GM19023 (cell line): ENCODE data around the gene MXD3.
A peak's percentile ranks its signal among the peaks of the same experiment; 100 is the strongest.
"Not testable (repeated sequence)": the region's sequence is repeated elsewhere in the genome, so short reads cannot be mapped to it uniquely, and the experiment has no call there.

Experiments used
- ATAC-seq: cut with Tn5 transposase; IDR thresholded peaks from one replicate; pipeline ENCODE4 v1.9.1; 2021; ENCODE audit warnings: mild to moderate bottlenecking, moderate library complexity; ENCODE audit not compliant: unreplicated experiment

The MXD3 gene

DNA sequence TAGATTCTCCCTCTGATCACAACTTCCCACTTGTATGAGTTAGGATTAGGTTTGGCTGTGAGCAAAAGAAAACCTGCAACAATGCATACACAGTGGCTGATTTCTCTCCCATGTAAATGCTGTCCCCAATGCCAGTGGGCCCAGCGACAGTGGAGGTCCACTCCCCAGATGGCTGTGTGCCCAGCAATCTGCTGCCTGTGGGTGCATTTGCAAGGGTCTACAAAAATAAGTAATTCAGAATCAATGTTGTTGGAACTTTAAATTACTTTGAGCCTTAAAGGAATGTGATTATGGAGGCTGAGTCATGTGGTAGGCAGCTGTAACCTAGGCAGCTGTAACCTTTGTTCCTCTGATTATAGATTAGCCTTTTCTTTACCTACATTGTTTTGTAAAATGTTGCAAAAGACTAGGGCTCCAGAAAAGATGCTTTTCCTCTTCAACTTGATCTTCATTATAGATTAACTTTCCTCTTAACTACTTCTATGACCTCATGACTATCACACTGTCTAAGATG, 14.2 kb upstream of the MXD3 start:
- no peak for ATAC-seq

GRCh38 chr5:177320879-177321278, 9.2 kb upstream of the MXD3 start:
- ATAC-seq: no peak

DNA sequence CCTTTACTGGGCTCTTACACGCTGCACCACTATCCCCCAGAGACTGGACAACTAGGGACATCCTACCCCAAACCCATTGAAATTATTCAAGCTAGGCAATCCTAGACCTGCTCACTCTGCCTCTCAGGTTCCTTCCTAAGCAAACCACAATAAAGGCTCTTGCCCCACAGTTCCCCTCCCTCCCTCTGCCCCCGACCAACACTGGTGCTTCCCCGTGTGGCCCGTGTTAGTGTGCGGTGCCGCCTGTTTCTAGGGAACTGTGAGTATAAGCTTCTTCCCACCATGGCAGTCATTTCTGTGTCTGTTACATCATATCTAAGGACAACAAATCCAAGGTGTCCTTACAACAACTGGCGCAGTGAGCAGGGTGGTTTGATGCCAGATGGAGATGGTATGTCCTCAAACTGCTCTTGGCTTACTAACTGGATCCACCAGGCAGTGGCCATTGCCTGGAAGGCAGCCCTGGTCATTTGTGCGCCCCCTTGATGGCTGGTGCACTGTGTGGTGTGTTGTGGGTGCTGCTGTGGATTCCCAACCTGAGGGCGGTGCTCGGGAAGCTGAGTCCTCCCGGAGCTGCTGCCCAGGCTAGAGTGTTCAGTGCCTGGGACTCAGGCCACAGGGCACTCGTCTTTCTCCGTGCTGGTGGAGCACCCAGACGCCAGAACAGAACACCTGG, 8.4 kb upstream of the MXD3 start:
- ATAC-seq: no peak

DNA sequence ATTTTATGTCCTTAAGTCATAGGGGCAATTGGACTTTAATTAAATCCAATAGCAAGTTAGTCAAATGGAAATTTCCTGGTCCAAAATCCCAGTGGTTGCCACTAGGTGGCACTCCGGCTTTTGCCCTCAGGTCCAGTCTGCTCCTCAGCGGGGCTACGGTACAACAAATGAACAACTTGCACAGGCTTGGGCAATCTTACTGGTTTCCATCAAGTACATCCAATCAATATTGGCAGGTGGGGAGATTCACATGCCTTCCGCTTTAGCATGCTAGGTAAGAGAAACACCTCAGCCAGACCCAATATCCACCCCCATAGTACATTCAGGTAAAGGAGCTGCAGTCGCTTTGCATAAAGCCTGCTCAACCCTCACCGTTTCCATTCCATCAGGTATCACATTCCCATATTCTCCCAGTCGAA, 6.3 kb upstream of the MXD3 start:
- ATAC-seq: no peak

DNA sequence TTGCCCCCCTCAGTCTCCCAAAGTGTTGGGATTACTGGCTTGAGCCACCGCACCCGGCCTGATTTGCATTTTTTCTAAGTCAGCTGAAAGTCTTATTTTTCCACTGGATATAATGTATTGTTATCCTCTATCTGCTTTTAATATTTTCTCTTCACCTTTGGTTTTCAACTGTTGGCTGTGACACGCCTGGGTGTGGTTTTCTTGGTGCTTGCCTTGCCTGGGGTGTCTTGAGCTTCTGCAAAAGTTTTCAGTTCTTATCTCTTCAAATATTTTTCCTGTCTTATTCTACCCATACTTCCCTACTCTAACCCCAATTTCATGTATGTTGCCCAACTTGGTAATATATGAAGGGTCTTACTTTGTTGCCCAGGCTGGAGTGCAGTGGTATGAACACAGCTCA, 4.3 kb upstream of the MXD3 start:
- ATAC-seq: no peak

DNA sequence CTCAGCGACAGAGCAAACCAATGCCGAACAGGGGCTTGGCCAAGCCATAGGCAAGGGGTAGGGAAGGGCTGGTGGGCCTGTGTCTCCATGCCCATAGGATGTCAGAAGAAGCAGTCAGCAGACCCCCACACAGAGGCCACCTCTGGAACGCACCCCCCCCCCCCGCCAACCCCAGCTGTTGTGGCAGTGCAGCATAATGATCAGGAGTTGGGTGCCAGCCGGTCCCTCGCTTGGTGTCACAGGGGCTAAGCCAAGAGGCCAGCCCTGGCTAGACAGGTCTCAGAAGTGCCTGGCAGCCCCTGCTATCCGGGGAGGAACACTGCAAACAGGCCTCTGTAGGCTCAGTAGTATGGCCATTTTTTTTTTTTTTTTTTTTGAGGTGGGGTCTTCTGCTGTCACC, 3.7 kb upstream of the MXD3 start:
- ATAC-seq: no peak

GRCh38 chr5:177314376-177315342, 3.0 kb upstream of the MXD3 start:
- ATAC-seq: no peak

DNA sequence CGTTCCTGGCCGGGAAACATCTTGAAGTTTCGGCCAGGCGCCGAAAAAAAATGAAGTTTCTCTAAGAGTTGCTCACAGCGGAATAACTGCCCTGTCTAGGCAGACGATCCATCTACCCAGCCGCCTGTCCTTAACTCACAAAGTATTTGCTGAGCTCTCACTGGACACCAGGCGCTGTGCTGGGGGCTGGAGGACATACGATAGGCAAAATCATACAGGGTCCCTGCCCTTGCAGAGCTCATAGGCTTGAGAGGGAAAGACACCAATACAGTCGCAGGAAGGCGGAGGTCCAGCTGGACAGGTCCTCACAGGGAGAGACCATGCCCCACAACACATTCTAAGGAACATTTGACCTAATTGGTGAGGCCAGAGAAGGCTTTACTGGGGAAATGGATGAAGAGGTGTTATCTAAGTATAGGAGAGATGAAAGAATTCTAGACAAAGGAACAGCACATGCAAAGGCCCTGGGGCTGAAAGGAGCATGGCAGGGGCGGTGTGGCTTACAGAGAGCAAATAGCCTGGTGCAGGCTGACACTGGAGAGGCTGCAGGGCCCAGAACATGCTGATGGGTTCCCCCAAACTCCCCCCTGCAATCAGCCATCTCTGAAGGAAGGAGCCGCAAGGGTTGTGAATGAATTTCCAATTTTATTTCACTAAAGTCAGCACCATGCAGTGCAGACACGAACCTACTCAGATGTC, 2.0 kb upstream of the MXD3 start:
- ATAC-seq: no peak

DNA sequence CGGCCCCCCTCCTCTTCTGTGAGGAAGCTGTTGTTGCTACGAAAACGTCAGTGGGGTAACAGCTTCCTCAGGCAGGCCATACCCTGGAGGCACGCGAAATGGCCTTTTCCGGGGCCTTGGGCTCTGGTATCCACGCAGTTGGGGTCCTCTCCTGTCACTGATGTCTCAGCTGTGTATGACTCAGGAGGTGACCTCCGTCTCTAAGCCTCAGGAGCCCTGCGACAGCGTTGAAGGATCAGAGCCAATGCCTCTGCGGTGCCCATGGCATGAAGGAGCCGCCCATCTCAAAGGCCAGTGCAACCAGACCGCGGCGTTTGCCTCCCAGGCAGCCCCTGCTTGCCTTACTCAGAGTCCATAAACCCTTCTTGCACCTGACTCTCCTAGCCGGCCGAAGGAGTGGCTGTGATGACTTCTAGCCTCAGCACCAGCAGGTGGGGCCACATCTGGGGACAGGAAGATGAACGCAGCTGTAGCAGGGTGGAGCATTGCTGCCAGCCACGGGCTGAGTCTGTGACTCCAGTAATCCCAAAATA, 1.0 kb upstream of the MXD3 start:
- ATAC-seq: peak; percentile 15

DNA sequence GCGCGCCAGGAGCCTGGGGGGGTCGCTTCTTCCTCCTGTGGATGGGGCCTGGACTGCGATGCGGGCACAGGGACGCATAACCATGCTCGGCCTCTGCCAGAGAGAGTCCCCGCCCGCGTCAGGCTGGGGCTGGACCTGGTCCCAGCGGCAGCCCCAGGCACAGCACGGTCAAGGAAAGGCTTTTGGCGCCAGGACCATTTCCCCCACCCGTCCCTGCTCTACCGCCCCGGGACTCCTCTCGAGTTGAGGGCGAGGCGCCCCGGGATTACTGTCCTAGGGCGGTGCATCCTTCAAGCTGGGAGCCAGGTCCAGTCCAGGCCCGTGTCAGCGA, 341 bp downstream of the MXD3 start:
- ATAC-seq: no peak

GRCh38 chr5:177310757-177311391, 824 bp downstream of the MXD3 start:
- ATAC-seq: no peak

- no peak for ATAC-seq
Measured at GRCh38 chr5:177310332-177310731, 1.4 kb downstream of the MXD3 start.

GRCh38 chr5:177309351-177310191, 2.1 kb downstream of the MXD3 start:
- no peak for ATAC-seq

DNA sequence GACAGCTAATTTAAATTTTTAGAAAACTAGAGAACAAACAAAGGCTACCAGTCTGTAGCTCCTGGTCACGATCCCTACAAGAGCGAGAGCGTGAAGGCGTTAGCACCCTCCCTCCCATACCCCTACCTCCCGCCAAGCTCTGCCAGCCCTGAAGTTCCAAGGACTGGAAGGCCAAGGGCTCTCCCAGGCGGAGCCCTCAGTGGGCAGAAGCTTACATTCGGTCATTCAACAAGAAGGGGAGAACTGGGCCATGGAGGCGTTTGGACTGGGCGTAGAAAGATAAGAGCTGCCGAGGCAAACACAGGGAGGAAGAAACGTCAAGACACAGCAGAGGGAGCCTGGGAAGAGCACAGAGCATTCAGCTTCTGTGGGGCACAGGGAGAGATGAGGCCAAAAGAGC, 3.0 kb downstream of the MXD3 start:
- ATAC-seq: no peak

DNA sequence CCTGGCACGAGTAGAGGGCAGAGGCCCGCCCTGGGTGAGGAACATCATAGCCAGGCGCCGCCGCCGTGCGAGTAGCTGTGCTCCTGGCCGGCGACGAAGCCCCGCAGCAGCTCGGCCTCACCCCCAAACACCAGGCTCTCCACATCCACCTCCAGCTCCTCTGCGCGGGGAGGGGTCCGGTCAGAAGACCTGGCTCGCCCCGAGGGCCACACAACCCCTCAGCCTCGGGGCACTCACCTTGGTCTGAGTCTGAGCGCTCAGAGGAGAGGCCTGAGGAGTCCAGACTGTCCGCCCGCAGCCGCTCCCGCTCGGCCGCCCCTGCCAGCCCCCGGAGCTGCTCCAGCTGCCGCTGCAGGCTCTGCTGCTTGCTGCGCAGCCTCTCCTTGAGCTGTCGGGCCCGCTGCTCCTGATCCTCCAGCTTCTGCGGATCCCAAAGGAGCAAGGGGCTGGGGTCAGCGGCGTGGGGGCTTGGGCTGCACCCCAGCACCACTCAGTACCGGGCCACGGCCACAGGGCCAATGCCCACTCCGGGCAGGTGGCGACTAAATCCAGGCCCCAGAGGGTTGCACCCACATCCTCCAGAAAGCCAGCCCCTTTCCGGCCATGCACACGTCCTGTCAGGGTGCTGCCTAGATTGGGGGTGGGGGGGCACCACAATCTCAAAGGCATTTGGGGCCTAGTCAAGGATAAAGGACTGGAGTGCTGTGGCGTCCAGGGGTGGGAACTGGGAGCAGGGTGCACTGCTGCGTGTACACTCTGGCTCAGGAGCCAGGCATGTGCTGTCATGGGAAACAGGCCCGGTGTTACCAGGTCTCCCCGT, 3.9 kb downstream of the MXD3 start:
- ATAC-seq: no peak

DNA sequence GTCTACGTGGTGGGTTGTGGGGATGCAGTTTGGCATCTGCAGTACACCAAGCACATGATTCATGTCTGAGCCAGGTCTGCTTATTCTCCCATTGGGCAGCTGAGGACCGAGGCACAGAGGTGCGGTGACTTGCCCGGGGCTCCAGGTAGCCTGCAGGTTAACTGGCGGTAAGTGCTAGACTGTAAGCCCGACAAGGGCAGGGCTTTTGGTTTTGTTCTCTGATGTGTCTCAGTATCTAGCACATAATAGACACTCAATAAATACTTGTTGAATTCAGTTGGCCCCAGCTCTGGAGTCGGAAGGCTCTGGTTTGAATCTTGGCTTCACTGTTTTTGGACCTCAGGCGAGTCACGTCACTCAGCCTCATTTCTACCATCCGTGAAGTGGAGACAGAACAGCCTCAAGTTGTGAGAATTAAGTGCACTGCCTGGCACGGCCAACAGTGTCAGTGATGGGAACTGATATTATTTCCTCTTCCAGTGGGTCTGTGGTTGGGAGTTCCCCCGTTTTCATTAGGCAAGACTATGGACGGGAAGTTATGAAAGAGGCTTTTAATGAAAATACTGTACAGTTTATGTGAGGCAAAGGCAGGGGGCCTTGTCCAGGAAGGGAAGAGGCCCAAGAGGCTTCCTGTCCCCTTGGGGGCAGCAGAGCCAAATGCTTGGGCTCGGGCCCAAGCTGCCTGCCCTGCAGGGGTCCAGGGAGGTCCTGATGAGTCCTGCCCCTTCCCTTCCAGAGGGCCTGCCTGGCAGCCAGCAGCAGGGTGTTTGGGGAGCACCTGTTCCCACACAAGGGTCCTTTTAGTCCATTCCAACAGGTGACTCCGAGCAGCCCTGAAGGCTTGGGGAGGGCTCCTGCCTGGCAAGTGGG, 4.8 kb downstream of the MXD3 start:
- no peak for ATAC-seq

- not testable (repeated sequence) for ATAC-seq
Measured at GRCh38 chr5:177306103-177306640, 5.5 kb downstream of the MXD3 start.
